Activated CD4-positive, alpha-beta T cell treated with anti-CD3 and anti-CD28 coated beads, Interleukin-2, amount 50 U/mL, for 16 hours (primary cell): ENCODE results near the gene ZNF37A.
"Not testable (repeated sequence)": the region's sequence is repeated elsewhere in the genome, so short reads cannot be mapped to it uniquely, and the experiment has no call there.

Experiments used
- DNase-seq: peaks from one replicate; pipeline ENCODE4 v3.0.0-alpha.2; 2020

ZNF37A gene

GRCh38 chr10:38094158-38094926 is at the start of gene ZNF37A:
Gene ZNF37A (plus strand): TSS chr10:38094337. CDS start chr10:38096618, 2,281 bp downstream.
- peak; percentile 94 for DNase-seq

DNA sequence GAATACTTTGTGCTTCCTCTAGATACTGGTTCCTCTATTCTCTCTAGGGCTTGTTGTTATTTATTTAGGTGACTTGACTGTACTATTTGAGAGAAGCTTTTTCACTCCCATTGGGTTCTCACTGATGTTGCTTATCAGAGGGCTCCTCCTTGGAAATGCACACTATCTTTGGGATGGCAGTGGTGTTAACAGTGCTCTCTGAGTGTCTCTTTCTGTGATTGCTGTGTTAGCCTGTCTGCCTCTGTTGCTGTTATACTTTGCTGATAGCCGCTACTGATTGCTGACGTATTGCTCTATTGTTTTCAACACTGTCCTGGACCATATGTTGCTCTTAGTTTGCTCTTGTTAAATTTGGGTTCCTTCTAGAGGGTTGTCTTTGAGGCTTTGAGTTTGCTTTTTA is 49.0 kb upstream of the ZNF37A start:
- no peak for DNase-seq

GRCh38 chr10:38047666-38048065 is 46.5 kb upstream of the ZNF37A start:
- peak; percentile 49 for DNase-seq

GRCh38 chr10:38050212-38050611 is 43.9 kb upstream of the ZNF37A start:
- no peak for DNase-seq

GRCh38 chr10:38054361-38054797 is 39.8 kb upstream of the ZNF37A start:
- DNase-seq = no peak

DNA sequence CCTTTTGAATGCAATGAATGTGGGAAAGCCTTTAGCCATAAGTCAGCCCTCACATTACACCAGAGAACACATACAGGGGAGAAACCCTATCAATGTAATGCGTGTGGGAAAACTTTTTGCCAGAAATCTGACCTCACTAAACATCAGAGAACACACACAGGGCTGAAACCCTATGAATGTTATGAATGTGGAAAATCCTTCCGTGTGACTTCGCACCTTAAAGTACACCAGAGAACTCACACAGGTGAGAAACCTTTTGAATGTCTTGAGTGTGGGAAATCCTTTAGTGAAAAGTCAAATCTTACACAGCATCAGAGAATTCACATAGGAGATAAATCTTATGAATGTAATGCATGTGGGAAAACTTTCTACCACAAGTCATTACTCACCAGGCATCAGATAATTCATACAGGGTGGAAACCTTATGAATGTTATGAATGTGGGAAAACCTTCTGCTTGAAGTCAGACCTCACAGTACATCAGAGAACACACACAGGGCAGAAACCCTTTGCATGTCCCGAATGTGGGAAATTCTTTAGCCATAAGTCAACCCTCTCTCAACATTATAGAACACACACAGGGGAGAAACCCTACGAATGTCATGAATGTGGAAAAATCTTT is 38.8 kb upstream of the ZNF37A start:
- DNase-seq = not testable (repeated sequence)

DNA sequence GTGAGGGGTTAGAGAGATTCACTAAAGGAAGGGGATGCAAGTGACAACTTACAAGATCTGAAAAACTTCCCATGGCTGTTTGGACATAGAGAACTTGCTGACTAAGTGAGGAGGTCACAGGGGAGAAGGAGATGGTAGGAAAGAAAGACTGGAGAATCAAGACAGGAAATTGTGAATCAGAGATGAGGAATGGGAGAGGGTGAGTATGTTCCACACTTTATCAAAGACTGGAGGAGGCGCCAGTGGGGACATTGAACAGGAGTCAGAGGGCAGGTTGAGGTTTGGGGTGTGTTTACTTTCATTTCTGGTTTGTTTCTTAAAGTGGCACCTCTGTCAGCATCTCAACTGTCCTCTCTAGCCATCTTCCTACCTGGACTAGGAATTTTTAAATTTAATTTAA is 24.5 kb upstream of the ZNF37A start:
- not testable (repeated sequence) for DNase-seq

DNA sequence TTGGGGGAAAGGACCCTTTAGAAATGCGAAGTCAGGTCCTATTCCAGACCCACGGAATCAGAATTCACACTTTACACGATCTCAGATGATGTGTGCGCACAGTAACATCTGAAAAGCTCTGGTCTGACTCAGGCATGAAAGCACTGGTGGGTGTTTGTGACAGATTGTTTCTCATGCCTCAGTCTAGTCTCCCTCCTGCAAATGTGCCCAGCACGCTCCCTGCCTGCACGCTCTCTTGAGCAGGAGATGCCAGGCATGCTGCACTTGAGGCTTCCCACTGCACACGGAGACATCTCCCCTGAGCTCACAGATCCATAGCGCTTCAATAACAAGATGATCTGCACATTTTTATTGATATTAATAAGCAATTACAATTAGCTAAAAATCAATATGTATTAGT is 23.6 kb upstream of the ZNF37A start:
- DNase-seq = no peak

DNA sequence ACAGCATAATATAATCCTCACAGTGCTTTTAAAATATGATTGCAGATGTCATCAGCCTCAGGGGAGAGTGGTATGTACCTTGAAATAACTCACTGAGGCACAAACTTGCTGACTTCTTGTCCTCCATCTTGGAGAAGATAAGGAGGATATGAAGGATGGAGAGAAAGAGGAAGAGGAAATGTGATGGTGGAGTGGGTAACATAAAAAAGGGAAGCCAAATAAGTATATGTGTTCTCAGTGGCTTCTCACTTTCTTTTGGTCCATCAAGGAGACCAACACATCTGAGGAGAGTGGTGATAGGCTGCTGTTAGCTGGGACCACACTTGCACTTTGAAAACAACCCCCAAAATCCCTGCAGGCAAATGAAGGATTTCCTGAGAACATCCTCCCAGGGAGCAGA is 21.6 kb upstream of the ZNF37A start:
- no peak for DNase-seq

- no peak for DNase-seq
These were observed 17.4 kb upstream of the ZNF37A start for GRCh38 chr10:38076687-38077086.

- DNase-seq = not testable (repeated sequence)
These were observed 819 bp upstream of the ZNF37A start for GRCh38 chr10:38093318-38093717.

DNA sequence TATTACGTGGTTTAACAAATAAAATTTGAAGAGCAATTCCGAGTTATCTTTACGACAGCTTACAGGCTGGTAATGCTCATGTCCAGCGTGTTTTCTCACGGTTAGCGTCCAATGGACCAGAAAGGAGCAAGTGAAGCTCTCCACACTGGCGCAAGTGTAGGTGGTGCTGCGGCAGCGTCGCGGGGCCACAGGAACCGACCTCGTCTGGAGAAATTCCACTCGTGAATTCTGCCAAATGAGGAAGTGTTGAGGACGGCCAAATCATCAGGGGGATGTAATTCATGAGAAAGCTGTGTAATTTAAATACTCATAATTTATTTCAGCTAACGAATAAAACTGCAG is 350 bp upstream of the ZNF37A start:
- DNase-seq = no peak

GRCh38 chr10:38094927-38095574 is 914 bp downstream of the ZNF37A start:
- DNase-seq = no peak

DNA sequence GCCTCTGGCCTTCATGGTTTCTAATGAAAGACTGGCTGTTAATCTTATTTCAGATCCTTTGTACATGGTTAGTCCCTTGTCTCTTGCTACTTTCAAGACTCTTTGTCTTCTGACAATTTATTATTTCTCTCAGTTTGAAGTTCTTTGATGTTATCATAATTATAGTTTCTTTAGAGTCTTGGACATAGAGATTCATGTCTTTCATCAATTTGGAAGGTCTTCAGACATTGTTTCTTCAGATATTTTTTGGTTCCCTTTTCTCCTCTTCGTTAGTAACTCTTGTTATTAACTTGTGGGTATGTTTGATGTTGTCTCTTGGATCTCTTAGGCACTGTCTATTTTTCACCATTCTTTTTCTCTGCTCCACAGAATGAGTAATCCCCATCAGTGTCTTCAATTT is 8.7 kb downstream of the ZNF37A start:
- no peak for DNase-seq

GRCh38 chr10:38103756-38104155 is 9.6 kb downstream of the ZNF37A start:
- no peak for DNase-seq

DNA sequence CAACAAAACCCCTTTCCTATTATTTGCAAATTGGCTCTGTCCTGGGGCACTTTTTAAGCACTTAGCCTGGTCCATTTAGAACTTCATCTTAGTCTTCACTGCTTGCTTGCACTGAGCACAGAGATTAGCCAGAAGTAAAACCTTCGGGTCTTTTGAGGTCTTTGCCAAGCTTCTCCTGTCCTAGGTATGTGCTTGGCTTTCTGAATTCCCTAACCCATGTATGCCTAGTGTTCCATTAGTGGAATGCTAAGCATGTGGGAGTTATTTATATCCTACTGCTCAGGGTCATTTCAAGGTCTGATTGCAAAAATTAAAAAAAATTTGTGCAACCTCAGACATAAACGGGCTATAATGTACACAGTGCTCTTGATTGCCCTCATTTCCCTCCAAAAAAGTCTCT is 18.0 kb downstream of the ZNF37A start:
- no peak for DNase-seq

- DNase-seq = no peak
These were observed 24.1 kb downstream of the ZNF37A start for GRCh38 chr10:38118072-38118807.

DNA sequence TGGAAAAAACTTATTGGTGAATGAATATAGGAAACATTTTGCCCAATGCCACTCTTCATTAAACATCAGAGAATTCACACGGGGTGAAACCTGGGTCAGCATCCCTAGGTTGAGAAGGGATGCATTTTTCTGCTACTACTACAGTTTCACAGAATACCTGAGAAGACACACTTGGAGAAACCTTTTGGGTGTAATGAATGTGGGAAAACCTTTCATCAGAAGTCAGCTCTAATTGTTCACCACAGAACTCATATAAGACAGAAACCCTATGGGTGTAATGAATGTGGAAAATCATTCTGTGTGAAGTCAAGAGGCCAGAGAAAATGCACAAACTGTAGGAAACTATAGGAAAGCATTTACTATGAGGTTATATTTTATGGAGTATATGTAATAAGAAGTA is 24.9 kb downstream of the ZNF37A start:
- no peak for DNase-seq

- DNase-seq = no peak
These were observed 33.7 kb downstream of the ZNF37A start for GRCh38 chr10:38127812-38128211.

DNA sequence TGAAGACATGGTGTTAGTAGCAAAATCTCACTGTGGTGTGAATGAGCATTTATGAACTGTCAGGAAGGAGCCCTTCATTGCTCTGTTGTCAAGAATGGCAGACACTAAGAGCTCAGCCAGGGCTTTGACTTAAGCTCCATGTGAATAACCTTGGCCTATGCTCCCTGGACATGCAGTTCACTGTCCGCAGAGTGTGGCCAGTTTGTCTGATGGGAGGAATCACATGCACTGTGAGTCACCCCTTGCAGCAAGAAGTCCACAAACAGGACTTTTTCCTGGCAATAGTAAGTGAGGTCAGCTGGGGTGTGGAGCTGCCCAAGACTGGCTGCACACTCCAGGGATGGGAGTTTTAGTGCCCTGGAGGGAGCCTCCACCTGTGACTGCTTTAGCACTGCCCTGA is 49.5 kb downstream of the ZNF37A start:
- DNase-seq = no peak

GRCh38 chr10:38146579-38147333 is 52.6 kb downstream of the ZNF37A start:
- no peak for DNase-seq

DNA sequence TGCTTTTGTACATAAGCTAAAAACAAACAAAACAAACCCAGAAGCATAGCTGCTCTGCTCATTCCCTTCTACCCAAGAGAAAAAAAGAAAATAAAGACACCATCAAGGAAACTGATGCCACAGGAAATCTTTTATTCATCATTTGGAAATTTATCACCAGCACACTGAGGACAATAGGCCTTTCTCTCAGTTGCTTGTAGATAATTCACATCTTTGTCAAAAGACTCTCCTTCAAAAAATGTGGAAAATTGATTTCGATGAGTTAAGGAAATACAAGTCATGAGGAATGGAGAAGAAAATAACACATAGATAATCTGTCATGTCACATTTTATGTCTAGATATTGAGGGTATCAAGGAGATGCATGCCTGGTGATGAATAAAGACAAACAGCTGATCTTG is 53.5 kb downstream of the ZNF37A start:
- no peak for DNase-seq
